Measurements from ENCODE around the gene FGF14. TPM values are rescaled to one million over a fixed set of nuclear protein-coding genes. Genes with fewer than 3 reads are reported as not detected.
"Not testable (repeated sequence)": the region's sequence is repeated elsewhere in the genome, so short reads cannot be mapped to it uniquely, and the experiment has no call there.

FGF14 gene
- total RNA-seq, 1 experiment from 2014 or later = not detected

DNA sequence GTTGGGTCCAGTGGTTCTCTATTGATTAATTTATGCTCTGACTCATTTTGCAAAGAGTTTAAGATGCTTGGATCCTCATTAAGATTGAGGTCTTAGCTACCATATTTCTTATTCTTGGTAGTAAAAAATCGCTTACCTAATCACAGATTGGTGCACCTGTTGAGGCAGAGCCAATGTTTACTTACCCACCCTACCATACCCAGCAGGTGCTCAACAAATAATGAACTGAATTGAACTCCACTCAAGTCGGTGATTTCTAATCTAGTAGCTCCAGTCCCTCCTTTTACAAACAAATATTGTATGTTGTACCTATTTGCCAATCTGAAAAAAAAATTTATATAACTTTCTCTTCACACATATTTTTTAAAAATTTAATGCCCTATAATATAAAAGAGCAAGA, 361.0 kb downstream of the FGF14 start:
- no peak for DNase-seq (ENCODE audit: low read depth)

DNA sequence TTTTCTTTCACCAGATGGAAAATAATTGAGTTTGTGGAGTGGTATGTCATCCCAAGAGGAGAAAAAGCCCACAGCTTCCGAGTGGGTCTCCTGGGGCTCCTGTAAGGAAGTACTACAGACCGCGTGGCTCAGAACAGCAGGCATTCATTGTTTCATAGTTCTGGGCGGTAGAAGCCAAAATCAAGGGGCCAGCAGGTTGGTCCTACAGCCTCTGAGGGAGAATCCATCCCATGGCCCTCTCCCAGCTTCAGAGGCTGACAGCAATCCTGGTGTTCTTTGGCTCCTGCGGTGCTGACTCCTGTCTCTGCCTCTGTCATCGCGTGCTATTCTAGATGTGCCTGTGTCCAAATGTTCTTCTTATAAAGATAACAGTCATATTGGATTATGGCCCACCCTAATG, 362.6 kb downstream of the FGF14 start:
- DNase-seq (ENCODE audit: low read depth) = no peak

DNA sequence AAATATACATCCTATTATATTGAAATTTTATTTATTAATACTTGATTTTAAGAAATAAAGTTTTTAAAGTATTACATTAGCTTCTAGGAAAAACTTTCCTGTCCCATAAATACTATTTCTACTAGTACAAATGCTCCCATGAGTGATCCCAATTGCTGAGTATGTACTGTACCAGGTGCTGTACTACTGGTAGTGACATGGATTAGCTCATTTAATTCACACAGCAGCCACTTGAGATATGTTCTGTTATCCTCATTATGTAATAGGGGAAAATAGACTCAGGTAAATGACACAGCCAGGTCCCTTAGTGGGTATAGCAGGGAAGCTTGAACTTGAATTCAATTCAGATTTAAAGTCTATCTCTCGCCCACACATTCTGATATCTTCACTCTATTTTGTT, 363.1 kb downstream of the FGF14 start:
- no peak for DNase-seq (ENCODE audit: low read depth)

DNA sequence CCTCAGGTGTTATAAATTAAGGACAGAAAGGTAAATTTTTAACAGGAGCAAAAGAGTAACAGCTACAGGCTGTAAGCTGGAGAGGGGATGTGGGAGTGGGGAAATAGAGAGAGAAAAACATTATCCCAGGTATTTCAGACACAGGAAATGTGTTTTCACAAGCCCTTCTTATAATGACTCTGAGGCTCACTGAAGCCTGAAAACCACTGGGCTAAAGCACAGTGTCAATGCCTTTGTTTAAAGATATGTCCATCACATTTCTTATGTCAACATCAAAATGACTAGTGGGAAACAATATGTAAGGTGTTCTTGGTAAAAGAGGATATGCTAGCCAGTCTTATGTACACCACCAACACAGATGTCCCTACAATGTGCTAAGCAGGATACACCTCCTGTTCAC, 365.9 kb downstream of the FGF14 start:
- DNase-seq (ENCODE audit: low read depth) = no peak

DNA sequence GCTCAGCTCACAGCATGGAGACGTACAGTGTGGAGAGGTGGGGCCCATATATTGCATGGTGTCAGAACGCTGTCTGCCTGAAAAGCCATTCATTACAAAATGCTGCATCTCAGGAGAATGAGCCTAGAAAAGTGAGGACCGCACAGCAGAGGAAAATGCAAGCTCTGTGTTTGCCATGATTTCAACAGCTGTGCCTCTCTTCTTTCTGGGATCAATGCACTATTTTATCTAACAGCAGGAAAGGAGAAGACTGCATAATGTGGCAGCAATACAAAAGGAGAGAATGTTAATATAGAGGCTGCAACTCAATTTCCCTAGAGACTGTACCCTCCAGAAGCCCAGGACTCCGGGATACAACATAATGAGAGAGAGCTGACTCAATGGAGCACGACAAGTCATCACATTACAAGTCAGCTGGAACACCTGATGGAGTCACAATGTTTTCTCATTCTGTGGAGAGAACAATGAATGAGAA, 368.0 kb downstream of the FGF14 start:
- DNase-seq (ENCODE audit: low read depth) = no peak

DNA sequence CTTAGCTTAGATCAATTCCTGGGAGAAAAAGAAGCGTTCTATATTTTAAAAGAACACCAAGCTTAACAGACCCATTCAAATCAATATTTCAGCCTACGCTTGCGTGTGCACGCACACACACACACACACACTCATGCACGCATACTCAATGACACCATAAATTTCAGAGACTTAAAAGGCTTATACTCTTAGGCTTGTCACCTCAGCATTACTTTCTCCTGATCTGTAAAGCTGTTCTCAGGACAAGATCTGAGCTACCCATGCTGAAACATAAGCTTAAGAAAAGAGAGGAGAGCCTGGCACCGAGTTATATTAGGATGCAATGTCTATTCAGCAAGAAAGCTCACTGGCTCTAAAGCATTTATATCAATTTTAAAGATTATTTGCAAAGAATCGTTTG, 368.5 kb downstream of the FGF14 start:
- no peak for DNase-seq (ENCODE audit: low read depth)

DNA sequence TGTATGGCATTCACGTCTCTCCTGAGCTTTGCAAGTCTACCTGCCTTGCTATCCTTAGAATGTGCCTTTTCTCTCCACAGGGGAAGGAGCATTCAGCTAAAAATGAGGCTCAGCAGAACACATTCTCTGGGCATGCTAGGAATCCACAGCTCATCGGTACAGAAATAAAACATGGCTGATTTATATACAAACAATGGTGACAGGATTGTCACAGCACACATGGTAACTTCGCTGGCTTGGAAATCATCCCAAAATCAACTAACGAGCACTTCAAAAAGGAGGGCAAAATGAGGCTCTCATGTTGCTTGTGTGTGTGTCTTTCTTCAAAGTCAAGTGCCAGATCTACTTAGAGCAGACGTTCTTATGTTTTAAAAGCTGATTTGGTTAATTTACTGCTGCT, 373.0 kb downstream of the FGF14 start:
- no peak for DNase-seq (ENCODE audit: low read depth)

DNA sequence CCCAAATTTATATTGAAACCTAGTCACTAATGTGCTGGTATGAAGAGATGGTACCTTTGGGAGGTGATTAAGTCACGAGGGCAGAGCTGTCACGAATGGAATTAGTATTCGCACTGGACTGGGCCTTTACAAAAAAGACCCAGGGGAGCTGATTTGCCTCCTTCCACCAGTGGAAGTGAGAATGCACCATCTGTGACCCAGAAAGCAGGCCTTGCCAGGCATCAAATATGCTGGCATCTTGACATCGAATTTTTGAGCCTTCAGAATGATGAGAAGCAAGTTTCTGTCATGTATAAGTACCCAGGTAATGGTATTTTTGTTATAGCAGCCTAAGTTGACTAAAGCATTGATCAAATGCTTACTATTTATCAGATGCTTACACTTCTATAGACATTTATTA, 373.6 kb downstream of the FGF14 start:
- DNase-seq (ENCODE audit: low read depth) = no peak

DNA sequence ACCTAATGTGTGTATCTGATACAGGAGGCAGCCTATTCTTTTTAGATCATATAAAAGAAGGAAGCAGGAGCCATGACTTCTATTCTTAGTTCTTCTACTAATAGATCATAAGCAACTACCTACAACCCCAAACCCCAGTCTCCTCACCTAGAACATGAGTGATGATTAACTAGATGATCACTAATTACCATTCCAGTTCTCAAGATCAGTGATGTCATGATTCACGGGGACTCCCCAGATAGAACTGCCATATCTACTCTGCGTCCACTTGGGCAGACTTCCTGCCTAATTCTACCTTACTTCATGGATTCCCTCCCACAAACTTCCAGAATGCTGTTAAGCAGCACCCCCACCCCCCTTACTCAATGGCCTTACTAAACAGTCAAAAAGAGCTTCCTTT, 380.1 kb downstream of the FGF14 start:
- no peak for DNase-seq (ENCODE audit: low read depth)

DNA sequence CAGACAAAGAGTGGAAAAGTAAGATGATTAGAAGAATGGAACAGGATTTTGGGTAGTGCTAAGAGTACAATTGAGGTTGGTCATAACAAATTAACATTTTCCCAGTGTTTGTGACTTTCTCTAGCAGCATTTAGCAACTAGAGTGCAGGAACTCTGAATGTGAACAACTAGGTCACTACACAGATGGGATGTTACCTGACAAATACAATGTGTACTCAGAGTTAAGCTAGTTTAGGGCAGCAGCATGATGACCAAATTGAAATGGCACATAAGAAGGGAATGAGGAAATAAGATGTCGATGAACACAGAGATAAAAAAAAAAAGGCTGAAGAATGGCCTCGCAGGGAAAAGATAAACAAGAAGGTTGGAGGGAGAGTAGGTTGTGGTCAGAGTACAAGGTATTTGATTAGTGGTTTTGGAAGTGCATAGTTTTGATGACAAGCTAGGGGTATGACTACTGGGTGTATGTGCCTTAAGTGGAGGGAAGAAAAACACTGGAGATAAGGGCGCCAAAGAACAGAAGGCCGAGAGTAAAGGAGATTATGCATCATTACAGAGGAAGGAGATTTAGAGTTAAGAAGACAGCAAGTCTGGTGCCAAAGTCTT, 381.1 kb downstream of the FGF14 start:
- peak; percentile 54 for DNase-seq (ENCODE audit: low read depth)

DNA sequence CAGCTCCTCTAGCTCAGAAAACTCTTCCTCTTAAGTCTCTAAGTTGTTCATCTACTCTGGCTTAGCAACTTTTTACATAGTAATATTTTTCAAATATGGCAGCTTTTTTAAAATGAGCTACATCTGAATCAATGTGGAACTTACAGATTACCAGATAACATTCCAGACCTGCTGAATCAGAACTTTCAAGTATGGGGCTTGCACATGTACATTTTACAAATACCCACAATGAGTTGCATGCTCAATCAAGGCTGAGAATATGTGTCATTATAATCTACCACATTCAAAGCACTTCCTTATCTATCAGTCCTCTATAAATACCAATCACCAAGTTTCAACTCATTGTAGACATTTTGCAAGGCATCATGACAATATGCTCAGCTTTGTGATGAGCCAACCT, 383.1 kb downstream of the FGF14 start:
- no peak for DNase-seq (ENCODE audit: low read depth)

DNA sequence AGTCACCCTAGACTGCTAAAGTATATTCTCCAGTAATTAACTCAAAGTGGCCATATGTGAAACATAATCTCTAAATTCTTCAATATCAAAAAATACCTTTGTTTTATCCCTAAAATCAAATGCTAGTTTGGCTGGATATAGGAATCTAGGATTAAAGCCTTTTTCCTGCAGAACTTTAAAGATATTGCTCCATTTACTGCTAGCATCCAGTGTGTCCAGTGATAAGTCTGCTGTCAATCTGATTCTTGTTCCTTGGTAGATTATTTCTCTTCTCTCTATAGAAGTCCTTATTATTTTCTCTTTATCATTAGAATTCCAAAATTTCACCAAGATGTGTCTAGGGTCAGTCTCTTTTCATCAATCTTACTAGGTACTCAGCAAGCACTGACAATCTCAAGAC, 384.6 kb downstream of the FGF14 start:
- no peak for DNase-seq (ENCODE audit: low read depth)

DNA sequence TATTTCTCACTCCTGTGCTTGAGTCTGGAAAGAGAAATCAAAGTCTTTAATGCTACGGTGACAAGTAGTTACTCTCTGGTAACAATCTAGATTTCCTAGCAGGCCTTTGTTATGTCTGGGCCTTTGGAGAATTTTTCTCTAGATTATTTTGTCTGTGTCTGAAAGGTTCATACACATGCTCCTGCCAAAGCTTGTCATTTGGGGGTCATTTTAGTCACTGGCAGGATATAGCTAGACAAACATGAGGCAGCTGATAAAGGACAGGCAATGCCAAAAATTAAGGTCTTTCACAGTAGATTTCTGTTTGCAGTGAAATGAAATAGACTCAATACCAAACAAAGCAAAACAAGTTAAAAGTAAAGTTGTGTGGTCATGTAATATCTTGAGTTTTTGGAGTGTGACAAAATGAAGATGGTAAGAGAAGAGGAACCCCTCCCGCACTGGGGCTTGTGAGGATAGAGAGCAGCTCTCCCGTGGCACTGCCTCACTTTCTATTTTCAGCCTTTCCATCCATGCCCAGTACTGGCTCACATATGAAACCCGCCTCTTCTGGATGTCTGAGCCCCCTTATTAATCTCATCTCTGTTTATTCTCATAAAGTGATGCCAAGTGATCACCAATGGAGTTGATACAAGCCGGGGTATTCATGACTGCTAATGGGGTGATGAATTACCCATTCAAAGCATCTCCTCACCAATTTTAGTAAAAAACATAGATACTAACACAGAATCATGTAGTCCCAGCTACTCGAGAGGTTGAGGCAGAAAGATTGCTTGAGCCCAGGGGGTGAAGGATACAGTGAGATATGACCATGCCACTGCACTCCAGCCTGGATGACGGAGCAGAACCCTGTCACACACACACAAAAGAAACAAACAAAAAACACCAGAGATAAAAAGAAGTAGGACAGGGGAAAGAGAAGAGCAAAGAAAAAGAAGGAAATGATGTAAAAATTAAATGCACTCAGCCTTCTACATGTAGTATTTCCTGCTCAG, 389.3 kb downstream of the FGF14 start:
- DNase-seq (ENCODE audit: low read depth) = no peak

DNA sequence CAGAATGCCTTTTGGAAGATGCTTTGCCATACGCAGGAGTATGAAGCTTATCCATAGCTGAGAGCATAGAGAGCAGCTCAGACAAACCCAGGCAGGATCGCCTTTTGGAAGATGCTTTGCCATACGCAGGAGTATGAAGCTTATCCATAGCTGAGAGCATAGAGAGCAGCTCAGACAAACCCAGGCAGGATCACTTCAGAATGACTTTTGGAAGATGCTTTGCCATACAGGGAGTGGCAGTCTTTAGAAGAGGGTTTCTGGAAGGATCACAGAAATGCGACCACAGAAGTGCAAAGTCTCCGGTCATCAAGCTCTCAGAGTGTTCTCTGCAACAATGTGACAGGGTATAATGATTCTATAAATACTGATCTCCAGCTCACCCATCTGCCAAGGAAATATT, 390.4 kb downstream of the FGF14 start:
- DNase-seq (ENCODE audit: low read depth) = not testable (repeated sequence)

DNA sequence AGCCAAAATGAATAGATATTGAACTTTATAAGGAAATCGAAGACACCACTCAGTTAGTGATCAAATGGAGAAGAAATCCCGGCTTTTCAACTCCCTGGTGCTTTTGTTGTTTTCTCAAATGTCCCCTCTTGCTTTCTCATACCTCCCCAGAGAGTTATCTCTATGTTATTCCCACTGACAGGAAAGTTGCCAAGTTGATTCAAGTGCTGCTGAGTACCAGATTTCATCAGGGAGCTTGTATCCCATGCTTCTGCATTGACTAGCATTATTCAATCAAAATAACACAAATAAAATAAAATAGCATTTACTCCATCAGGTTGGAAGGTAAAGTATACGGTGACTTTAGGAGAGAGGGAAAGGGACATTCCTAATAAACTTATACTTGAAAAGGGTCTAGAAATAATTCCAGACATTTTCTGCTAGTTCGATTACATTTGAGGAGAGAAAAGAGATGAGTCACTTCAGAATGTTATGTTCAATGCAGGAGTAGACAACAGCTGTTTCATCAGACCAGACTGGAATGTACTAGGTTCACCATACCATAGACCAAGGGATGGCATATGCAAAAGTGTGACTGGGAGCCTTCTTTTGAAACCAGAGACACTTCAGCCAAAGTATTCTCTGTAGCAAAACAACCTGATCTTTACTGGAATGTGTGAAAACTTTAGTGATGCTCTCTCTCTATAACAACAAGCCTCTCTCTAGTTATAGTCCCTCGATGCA, 397.8 kb downstream of the FGF14 start:
- DNase-seq (ENCODE audit: low read depth) = no peak

DNA sequence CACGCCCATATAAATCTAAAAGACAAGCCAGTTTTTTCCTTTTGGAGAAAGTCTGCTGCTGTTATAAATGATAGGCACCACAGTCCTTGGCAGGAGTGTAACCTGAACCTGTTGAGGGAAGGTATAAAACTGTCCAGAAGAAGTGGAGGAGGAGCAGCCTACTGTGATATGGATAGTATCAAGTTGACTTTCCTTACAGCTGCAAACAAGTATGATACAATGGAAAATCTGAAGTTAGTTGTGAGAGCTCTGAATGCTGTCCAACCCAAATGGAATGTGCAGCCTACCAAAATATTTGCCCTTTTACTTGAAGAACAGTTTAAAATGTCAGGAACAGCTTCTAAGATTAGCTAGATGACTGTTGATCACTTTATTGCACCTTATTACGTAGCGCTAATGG, 399.6 kb downstream of the FGF14 start:
- no peak for DNase-seq (ENCODE audit: low read depth)

DNA sequence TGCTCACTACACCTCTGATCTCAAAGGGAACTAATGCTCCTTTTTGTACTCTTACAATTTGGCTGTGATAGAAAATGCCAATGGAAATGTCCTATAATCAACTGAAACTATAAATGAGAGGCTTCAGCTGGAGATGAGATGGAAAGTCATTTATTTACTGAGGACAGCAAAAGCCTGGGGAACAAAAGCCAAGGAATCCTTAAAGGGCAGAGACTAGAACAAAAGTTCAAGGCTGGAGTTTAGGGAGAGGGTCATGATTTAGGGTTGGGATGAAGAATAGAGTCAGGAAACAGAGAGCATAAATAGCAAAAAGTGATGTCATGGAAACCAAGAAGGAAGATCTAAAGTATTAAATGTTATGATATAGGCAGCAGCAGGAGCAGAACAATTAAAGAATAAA, 401.1 kb downstream of the FGF14 start:
- no peak for DNase-seq (ENCODE audit: low read depth)

DNA sequence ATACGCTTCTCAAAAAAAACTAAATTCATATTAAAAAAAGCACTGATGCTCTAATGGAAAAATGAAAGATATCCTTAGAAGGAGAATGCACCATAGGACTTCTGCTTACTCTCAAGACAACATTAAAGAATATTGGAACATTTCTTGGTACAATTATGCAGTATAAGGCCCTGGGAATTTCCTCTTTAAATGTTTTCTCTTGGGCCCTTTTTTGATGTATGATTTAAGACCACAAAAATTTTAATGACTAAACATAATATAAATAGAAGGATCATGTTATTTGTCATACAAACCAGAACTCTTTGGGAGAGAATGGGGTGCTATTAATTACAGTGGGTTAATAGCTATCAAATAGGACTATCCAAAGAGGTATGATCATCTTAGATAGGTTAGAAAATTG, 403.7 kb downstream of the FGF14 start:
- DNase-seq (ENCODE audit: low read depth) = no peak

DNA sequence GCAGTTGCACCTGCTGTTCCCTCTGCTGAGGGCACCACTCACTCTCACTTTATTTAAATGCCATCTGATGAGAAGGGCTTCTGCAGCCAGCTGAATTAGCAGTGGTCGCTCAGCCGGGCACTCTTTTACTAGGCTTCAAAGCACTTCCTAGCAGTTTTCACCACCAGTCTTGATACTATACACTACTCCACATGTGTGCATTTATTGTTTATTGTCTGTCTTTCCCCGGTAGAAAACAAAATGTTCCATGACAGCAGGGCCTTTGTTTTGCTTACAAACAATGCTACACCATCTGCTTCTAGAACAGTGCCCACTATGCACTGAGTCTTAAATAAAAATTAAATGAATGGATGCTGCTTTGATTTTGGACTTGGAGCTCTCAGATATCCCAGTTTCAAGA, 404.9 kb downstream of the FGF14 start:
- DNase-seq (ENCODE audit: low read depth) = no peak

DNA sequence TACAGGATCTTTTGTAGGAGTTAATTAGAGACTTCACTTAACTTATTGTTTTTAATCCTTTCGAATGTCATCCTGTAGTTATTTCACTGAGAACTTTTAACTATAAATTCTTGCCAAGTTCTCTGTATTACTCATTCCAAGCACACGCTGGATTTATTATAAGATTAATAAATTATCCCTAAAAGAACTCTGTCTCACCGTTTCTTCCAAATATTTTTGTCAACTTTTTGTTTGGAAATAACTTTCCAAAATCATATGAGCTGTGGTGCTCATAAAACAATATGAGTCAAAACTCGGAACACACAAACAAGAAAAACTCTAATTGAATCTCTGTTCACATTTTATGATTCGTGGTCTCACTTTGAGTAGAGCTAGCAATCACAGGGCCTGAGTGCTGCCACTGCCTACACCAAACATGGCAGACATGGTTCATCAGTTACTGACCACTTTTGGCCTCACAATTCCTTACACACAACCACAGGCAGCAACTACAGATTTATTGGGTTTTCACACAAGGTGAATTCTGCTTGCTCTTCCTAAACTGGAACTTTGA, 412.0 kb downstream of the FGF14 start:
- no peak for DNase-seq (ENCODE audit: low read depth)

DNA sequence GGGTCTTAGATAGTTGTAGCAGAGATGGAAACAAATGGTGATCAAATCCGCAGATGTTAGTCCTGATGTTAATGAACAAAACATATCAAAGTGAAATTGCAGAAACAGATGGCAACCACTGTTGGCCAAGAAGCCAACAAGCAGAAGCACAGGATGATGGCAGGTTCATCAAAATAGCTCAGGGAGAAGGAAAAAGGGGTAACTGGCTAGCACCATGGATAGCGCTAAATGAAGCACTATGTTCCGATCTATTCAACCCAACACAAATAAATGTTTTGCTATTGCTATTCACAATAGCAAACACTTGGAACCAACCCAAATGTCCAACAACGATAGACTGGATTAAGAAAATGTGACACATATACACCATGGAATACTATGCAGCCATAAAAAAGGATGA, 413.7 kb downstream of the FGF14 start:
- no peak for DNase-seq (ENCODE audit: low read depth)

DNA sequence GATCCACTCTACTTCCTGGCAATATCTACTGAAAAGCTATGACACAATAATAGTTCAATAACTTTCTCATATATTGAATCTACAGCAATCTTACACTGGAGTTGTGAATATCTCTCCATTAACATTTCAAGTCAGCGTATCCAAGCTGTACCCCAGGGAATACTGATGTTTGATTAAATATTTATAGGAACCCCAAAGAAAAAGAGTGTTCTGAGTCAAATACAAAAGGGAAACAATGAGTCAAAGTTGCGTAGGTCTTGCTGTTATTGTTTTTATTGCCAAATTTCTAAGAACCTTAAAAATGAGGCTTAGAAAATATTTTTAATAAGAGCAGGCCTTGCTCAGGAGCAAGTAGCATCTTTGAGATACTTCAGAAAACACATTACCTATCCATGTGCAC, 415.5 kb downstream of the FGF14 start:
- DNase-seq (ENCODE audit: low read depth) = no peak

All from M059J (cell line).